GM04504 (cell line): ENCODE measurements around the gene EN1.

Source experiments
- DNase-seq: peaks from one replicate; pipeline ENCODE4 v3.0.0-alpha.2; 2012; ENCODE audit warnings: low read depth

EN1 gene

GRCh38 chr2:118855451-118856279 is 8.2 kb upstream of the EN1 start:
- DNase-seq = peak; percentile 70

GRCh38 chr2:118854507-118855345 is 7.3 kb upstream of the EN1 start:
- DNase-seq = peak; percentile 36

GRCh38 chr2:118853651-118854291 is 6.3 kb upstream of the EN1 start:
- peak; percentile 29 for DNase-seq

- DNase-seq = peak; percentile 17
Measured at GRCh38 chr2:118853129-118853640, 5.7 kb upstream of the EN1 start.

GRCh38 chr2:118852605-118853128 is 5.2 kb upstream of the EN1 start:
- peak; percentile 35 for DNase-seq

- peak; percentile 22 for DNase-seq
Measured at GRCh38 chr2:118851650-118852049, 4.2 kb upstream of the EN1 start.

- DNase-seq = no peak
Measured at GRCh38 chr2:118850901-118851415, 3.5 kb upstream of the EN1 start.

GRCh38 chr2:118850168-118850900 is 2.9 kb upstream of the EN1 start:
- DNase-seq = no peak

- no peak for DNase-seq
Measured at GRCh38 chr2:118849226-118850167, 2.0 kb upstream of the EN1 start.

- no peak for DNase-seq
Measured at GRCh38 chr2:118848381-118849225, 1.2 kb upstream of the EN1 start.

GRCh38 chr2:118847762-118848172 is 319 bp upstream of the EN1 start:
- peak; percentile 97 for DNase-seq

- no peak for DNase-seq
Measured at GRCh38 chr2:118846442-118846952, 951 bp downstream of the EN1 start.

GRCh38 chr2:118845522-118846441 is 1.7 kb downstream of the EN1 start:
- DNase-seq = no peak

- DNase-seq = no peak
Measured at GRCh38 chr2:118845005-118845521, 2.4 kb downstream of the EN1 start.

GRCh38 chr2:118844261-118845004 is 3.0 kb downstream of the EN1 start:
- DNase-seq = no peak

- no peak for DNase-seq
Measured at GRCh38 chr2:118843483-118844132, 3.8 kb downstream of the EN1 start.
